GM15510 (cell line): ENCODE results near the gene PI4K2B.
A peak's percentile ranks its signal among the peaks of the same experiment; 100 is the strongest.

Experiments
- POLR2A ChIP-seq: IDR thresholded peaks from 3 replicates; pipeline ENCODE4 v1.6.1; 2011; ENCODE audit warnings: borderline replicate concordance; ENCODE audit not compliant: insufficient read length; ENCODE audit errors: extremely low read depth

Gene PI4K2B

DNA sequence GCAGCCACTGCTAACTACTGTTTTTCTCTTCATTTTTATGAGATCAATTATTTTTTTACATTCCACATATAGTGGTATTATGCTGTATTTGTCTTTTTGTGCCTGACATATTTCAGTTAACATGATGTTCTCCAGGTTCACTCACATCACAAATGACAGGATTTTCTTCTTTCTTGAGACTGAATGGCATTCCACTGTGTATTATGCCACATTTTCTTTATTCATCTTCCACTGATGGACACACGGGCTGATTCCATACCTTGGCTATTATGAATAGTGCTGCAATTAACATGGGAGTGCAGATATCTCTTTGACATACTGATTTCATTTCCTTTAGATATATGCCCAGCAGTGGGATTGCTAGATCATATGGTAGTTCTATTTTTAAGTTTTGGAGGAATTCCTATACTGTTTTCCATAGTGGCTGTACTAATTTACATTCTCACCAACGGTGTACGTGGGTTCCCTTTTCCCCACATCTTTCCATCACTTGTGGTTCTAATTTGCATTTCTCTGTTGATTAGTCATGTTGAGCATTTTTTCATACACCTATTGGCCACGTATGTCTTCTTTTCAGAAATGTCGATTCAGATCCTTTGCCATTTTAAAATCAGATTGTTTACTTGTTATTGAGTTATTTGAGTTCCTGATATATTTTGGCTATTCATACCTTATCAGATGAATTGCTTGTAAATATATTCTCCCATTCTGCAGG is 63.9 kb downstream of the PI4K2B start:
- TF ChIP-seq POLR2A, result no peak

DNA sequence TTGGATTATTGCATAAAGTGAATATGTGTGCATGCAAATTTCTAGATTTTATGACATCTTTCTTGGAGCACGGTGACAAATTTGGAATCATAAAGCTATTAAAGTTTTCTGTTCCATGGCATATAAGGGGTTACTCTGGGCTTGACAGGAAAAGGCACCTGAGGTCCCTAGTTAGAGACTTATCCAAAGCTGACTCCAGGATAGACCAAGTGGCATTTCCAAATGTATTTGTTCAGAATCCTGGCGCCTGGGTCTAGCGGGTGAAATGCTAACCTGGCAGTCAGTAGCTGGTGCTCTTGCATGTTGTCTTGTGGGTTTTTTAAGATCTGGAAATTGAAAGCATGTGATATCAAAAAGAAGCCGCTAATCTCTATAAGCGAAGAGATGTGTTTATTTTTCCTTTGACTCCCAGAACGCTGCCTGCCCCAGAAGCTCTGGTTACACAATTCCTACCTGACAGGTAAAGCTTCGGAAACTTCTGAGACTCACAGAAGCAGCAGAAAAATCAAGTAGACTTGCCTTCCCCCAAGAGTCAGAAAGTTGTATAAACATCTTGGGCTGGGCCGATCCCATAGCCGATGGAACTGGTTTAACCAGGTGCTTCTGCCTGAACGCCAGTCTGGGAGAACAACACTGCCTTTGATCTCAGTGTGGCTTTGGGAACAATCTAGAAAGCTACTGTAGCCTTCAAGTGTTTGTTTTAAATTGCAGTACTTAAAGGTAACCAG is 65.8 kb downstream of the PI4K2B start:
- TF ChIP-seq POLR2A, result no peak

DNA sequence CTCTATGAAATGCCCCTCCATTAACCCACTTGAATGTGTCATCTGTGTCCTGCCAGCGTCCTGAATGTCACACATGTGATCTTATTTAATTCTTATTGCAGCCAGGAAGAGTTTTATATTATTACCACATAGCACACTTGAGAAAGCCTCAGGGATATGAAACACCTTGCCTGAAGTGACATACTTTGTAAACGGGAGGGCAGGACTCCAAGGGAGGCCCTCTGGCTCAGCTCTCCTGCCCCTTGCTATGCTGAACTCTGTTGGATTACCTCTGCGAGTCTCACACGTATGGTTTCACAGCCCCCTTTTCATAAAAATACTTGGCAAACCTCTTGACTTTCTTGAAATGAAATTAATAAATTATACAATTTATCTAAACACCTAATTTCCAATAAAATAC is 67.6 kb downstream of the PI4K2B start:
- no peak for TF ChIP-seq POLR2A

DNA sequence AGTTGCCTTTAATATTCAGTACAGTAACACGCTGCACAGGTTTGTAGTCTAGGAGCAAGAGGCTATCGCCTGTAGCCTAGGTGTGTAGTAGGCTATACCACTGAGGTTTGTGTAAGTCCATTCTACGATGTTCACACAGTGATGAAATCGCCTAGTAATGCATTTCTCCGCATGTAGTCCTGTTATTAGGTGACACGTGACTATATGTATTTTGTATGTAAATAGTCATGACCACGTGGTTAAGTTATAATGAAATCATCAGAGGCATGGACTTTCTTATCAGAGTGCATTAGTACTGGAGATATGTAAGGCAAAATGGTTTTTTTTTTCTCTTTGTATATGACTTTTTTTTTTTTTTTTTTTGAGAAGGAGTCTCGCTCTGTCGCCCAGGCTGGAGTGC is 68.8 kb downstream of the PI4K2B start:
- no peak for TF ChIP-seq POLR2A

DNA sequence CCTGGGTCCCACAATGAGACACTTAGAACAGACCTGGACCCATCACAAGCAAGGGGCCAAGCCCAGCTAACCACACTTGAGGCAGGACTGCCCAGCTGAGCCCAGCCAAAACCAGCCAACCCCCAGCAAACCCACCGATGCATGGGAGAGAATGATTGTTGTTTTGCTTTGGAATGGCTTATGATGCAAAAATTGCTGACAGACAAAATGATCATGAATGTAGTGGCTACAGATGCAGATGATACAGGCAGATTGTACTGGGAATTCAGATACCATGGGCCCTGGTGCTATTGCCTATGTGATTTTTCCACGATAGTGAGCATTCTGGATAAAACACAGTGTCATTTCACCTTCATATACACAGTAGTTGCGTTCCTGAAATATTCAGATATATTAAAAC is 69.7 kb downstream of the PI4K2B start:
- TF ChIP-seq POLR2A, result no peak

DNA sequence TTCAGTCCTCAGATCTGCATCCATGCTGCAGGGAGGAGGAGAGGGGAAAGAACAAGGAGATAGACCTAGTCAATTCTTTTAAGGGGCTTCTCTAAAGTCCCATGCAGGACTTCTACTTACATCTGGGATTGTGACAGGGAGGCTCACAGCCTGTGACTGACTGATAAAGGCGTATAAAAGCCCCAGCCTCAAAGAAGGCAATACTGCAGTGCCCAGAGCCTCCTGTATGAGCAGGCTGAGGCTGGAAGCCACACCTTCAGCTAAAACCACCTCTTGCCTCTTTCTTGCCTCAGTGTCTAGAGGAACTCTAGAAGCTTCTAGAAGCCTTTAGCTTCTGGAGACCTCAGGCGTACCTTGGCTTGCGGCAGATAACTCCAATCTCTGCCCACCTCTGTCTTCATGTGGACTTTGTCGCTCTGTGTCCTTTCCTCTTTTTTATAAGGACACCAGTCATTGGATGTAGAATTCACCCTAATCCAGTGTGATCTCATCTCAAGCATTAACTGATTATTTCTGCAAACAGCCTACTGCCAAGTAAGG is 72.8 kb downstream of the PI4K2B start:
- no peak for TF ChIP-seq POLR2A

DNA sequence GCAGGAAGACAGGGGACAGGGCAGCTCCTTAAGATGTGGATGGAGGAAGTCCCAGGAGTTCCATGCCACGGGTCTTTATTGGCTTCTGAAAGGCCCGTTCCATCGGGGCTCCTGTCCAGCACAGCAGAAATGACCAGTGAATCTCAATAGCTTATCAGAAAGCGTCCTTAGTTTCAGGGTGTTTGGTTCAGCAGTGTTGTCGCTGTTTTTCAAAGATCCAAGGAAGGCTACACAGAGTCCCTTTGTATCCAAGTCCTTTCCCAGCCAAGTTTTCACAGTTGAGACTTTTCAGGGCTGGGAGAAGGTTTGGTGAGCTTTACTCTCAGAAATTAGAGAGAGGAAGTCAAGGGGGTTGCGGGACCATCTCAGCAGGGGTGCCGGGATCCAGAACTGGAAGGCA is 73.8 kb downstream of the PI4K2B start:
- TF ChIP-seq POLR2A, result no peak

DNA sequence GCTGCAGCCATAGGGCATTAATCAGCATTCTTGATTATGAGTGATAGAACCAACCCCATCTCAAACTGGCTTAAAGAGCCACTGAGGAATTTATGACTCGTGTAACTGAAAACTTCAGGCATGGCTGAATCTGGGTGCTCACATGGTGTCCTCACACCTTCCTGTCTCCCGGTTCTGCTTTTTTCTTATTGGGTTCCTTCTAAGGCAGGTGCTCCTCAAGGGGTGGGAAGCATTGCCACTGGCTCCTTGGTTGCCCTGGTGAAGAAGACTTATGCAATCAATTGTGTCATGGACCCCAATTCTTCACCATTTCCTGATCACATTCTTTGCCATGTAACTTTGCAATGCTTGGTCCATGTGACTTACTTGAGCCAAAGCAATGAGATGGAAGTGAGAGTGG is 74.5 kb downstream of the PI4K2B start:
- no peak for TF ChIP-seq POLR2A

DNA sequence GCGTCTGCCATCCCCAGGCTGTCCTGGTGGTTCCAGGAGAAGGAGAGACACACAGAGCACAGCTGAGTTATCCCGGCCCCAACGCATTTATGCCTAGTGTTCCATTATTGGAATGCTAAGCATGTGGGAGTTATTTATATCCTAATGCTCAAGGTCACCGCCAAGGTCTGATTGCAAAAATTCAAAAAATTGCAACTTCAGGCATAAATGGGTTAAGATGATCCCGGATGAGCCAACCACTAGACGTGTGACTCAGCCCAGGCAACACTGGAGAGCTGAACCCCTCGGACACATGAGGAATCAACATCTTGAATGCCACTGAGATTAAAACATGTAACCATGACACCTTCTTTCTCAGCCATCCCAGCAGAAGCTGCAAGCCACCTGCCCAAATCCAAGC is 74.9 kb downstream of the PI4K2B start:
- TF ChIP-seq POLR2A, result no peak

DNA sequence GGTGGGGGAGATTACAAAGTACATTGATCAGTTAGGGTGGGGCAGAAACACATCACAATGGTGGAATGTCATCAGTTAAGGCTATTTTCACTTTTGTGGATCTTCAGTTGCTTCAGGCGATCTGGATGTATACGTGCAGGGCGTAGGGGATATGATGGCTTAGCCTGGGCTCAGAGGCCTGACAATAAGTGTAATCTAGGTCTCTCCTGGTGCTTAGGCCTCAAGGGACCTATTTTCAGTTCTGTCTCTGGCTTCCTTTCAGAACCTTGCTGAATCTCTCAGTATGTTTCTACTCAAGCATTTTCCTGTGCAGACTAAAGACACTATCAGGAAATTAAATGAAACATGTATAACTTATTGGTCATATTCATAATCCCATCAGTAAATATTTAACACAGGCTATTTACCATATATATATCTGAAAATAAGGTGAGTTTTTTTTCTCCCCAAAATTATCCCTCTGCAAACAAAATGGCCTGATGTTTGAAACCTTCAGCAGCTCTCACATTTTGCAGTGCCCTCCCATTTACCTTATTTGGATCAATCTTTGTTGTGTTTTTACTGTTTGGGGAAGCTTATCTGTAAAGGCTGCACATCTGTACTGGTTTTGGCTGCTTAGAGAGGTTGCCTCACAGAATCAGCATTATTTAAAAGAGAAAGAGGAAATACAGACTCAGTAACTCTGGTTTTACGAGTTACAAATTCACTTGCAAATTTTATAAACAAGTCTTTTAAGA is 76.4 kb downstream of the PI4K2B start:
- no peak for TF ChIP-seq POLR2A

DNA sequence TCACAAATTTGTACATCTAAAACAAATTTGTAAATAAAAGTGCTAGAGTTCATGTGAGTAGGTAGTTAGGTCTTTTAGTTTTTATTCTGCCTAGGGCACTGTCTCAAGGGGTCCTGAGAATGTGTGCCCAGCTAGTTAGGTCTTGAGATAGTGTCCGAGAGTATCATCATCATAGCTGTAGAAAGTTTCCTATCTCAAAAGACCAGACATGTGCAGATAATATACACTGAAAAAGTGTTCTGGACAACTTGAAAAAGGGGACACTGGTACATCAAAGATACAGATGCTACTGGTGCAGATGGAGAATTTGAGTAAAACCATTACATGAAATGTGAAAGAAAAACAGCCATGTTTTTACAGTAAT is 77.0 kb downstream of the PI4K2B start:
- TF ChIP-seq POLR2A, result no peak

DNA sequence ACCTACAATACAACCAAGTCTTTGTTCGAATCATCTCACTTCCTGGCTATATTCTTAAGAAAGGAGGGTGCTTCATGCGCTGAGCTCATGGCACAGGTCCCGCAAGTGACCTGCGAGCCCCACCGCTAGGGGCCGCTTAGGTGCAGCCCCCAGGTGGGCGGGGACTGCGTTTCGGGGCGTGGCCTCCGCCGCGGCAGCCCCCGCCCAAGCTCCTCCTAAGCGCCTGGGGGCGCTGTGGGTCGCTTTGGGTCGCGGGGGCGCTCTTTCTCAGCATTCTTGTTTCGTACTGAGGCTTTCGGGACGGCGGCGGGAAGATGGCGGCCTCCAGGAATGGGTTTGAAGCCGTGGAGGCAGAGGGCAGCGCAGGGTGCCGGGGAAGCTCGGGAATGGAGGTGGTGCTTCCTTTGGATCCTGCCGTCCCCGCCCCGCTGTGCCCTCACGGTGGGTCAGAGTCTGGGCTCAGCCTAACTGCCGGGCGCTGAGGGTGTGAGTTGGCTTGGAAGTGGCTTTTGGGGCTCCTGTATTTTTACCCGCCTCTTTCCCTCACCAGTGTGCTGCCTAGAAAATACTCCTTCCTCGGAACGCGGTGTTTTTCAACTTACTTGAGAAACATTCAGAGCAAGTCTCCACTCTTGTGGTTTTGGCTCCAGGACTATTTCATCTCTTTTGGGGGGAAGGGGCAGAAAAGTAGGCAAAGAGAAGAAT is 78.8 kb downstream of the PI4K2B start, which contains the start of gene ZCCHC4:
ZCCHC4 (plus strand) TSS at position 279 of the 705 bp plus-strand sequence; CDS start at position 315, 36 bp downstream.
- peak; percentile 67 for TF ChIP-seq POLR2A

DNA sequence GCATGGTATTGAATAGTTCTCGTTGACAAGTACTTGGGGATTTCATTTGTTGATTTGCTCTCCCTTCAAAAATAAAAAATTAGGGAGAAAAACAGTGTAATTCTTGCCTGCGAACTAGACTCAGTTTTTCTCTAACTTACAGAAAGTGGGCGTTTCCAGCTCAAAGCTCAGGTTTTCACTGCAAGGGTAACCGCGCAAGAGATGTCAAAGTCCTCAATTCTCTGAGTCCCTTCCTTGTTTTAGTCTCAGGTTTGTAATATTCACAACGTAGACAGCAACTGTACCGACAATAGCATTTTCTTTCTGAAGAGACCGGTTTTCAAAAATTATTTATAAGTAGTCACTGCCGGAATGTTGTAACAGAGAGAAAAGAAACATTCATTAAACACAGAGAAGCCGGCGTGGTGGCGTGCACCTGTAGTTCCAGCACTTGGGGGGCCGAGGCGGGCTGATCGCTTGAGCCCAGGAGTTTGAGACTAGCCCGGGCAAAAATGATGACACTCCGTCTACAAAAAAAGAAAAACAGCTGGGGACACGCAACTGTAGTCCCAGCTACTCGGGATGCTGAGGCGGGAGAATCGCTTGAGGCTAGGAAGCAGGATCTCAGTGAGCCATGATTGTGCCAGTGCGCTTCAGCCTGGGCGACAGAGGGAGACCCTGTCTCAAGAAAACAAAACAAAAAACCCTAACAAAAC is 79.5 kb downstream of the PI4K2B start:
- TF ChIP-seq POLR2A, result no peak

DNA sequence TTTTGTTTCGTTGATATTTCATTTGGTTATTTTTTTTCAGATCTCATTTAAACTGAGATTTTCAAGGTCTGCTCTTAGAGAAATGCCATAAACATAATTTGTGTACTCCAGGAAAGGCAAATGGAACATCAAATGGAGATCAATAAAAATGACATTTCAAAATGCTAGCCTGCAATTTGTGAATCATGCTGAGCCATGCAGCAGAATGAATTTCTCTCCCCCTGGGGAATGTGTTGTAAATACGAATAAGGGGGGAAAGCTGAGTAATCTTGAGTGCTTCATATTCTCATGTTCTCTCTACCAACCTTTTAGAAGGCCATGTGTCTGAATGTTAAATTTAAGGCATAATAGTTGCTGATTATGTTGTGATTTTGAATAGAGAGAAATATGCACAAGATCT is 86.5 kb downstream of the PI4K2B start:
- no peak for TF ChIP-seq POLR2A
